Activated naive CD4-positive, alpha-beta T cell treated with anti-CD3 and anti-CD28 coated beads, Interleukin-2, amount 50 U/mL, for 72 hours (primary cell): ENCODE results near the gene COL25A1. TPM values are rescaled to one million over a fixed set of nuclear protein-coding genes. Genes with fewer than 3 reads are reported as not detected.
"Not testable (repeated sequence)": the region's sequence is repeated elsewhere in the genome, so short reads cannot be mapped to it uniquely, and the experiment has no call there.

Source experiments
- ATAC-seq, 2 donors: fragments of 150-1000 bp; cut with Tn5 transposase; 2 replicates each; pipeline ENCODE4 v1.10.0; 2021; ENCODE audit warnings: mild to moderate bottlenecking in 2 of 2, moderate library complexity in 2 of 2
- DNase-seq, 2 donors: peaks; one replicate each; pipeline ENCODE4 v3.0.0; 2021 to 2022; ENCODE audit warnings: low spot score in 2 of 2
- H3K27ac Mint-ChIP-seq, 2 donors: one replicate each; pipeline ENCODE4 v1.8.0; 2022; ENCODE audit warnings: mild to moderate bottlenecking in 2 of 2, mixed read lengths in 2 of 2
- H3K36me3 Mint-ChIP-seq, 2 donors: one replicate each; pipeline ENCODE4 v1.8.0; 2022; ENCODE audit warnings: mixed read lengths in 2 of 2
- H3K9me3 Mint-ChIP-seq, 2 donors: one replicate each; pipeline ENCODE4 v1.8.0; 2022; ENCODE audit warnings: mixed read lengths in 2 of 2
- total RNA-seq, 2 donors: library from RNA; stranded (reverse); gene quantifications; one replicate each; pipeline ENCODE4 v1.2.3, GENCODE V29; 2022

The COL25A1 gene
- total RNA-seq, 2 donors from 2014 or later, result not detected

GRCh38 chr4:109009909-109010308 is 292.5 kb downstream of the COL25A1 start:
- Mint-ChIP-seq H3K9me3 (no peaks in the 10 kb centered on the region), H3K36me3 (no peaks in the 10 kb centered on the region), H3K27ac (no peak overlapping the region)
- ATAC-seq (no peak), DNase-seq (no peak)

GRCh38 chr4:109007976-109008375 is 294.5 kb downstream of the COL25A1 start:
- H3K36me3 Mint-ChIP-seq, result no peaks in the 10 kb centered on the region
- DNase-seq (no peak), ATAC-seq (no peak)
- H3K9me3 Mint-ChIP-seq, result no peaks in the 10 kb centered on the region
- H3K27ac Mint-ChIP-seq, result no peak overlapping the region

GRCh38 chr4:109005523-109005922 is 296.9 kb downstream of the COL25A1 start:
- no peaks in the 10 kb centered on the region for H3K9me3 Mint-ChIP-seq
- H3K36me3 Mint-ChIP-seq, result no peaks in the 10 kb centered on the region
- ATAC-seq (peak in 1 of 2 donors; percentile 68), DNase-seq (peak in 1 of 2 donors; percentile 8)
- no peak overlapping the region for H3K27ac Mint-ChIP-seq

- H3K27ac Mint-ChIP-seq, result no peak overlapping the region
- DNase-seq (no peak), ATAC-seq (no peak)
- no peaks in the 10 kb centered on the region for H3K9me3 Mint-ChIP-seq
- H3K36me3 Mint-ChIP-seq, result no peaks in the 10 kb centered on the region
These were observed 298.0 kb downstream of the COL25A1 start for GRCh38 chr4:109004418-109004817.

GRCh38 chr4:109003964-109004363 is 298.5 kb downstream of the COL25A1 start:
- Mint-ChIP-seq H3K27ac (no peak overlapping the region), H3K36me3 (no peaks in the 10 kb centered on the region), H3K9me3 (no peaks in the 10 kb centered on the region)
- ATAC-seq (no peak), DNase-seq (no peak)

GRCh38 chr4:108991551-108992328 is 310.7 kb downstream of the COL25A1 start:
- Mint-ChIP-seq H3K9me3 (peaks cover 0 to 10% of the 10 kb centered on the region in 2 donors), H3K27ac (no peak overlapping the region), H3K36me3 (peaks cover 0 to 11% of the 10 kb centered on the region in 2 donors)
- ATAC-seq, result no peak
- DNase-seq, result no peak

- ATAC-seq (peak; percentile 47 to 86), DNase-seq (no peak)
- Mint-ChIP-seq H3K27ac (no peak overlapping the region), H3K36me3 (no peaks in the 10 kb centered on the region), H3K9me3 (no peaks in the 10 kb centered on the region)
These were observed 313.8 kb downstream of the COL25A1 start for GRCh38 chr4:108988464-108989195.

GRCh38 chr4:108984495-108984894 is 318.0 kb downstream of the COL25A1 start:
- not testable (repeated sequence) for H3K27ac Mint-ChIP-seq, DNase-seq, H3K36me3 Mint-ChIP-seq, H3K9me3 Mint-ChIP-seq, ATAC-seq

GRCh38 chr4:108982402-108983185 is 319.9 kb downstream of the COL25A1 start:
- Mint-ChIP-seq H3K36me3 (peaks cover 0 to 6% of the 10 kb centered on the region in 2 donors), H3K27ac (no peak overlapping the region), H3K9me3 (no peaks in the 10 kb centered on the region)
- ATAC-seq (no peak), DNase-seq (no peak)

- no peaks in the 10 kb centered on the region for H3K9me3 Mint-ChIP-seq
- H3K36me3 Mint-ChIP-seq, result peaks cover 0 to 6% of the 10 kb centered on the region in 2 donors
- peak; percentile 47 to 48 for ATAC-seq
- no peak for DNase-seq
- H3K27ac Mint-ChIP-seq, result no peak overlapping the region
These were observed 321.8 kb downstream of the COL25A1 start for GRCh38 chr4:108980455-108981239.

GRCh38 chr4:108979759-108980158 is 322.7 kb downstream of the COL25A1 start:
- DNase-seq (no peak), ATAC-seq (no peak)
- H3K9me3 Mint-ChIP-seq, result no peaks in the 10 kb centered on the region
- H3K36me3 Mint-ChIP-seq, result peaks cover 0 to 6% of the 10 kb centered on the region in 2 donors
- peak overlapping the region in 1 of 2 donors; percentile 24 for H3K27ac Mint-ChIP-seq

GRCh38 chr4:108978066-108978465 is 324.4 kb downstream of the COL25A1 start:
- DNase-seq (no peak), ATAC-seq (no peak)
- H3K27ac Mint-ChIP-seq, result no peak overlapping the region
- H3K9me3 Mint-ChIP-seq, result no peaks in the 10 kb centered on the region
- peaks cover 0 to 6% of the 10 kb centered on the region in 2 donors for H3K36me3 Mint-ChIP-seq

GRCh38 chr4:108972613-108973283 is 329.7 kb downstream of the COL25A1 start:
- peak in 1 of 2 donors; percentile 13 for DNase-seq
- Mint-ChIP-seq H3K9me3 (peaks cover 15 to 22% of the 10 kb centered on the region in 2 donors), H3K27ac (peak overlapping the region; percentile 53 to 63), H3K36me3 (peaks cover 4 to 18% of the 10 kb centered on the region in 2 donors)
- ATAC-seq, result peak; percentile 90 to 95

- DNase-seq (no peak), ATAC-seq (no peak)
- H3K9me3 Mint-ChIP-seq, result peaks cover 15 to 22% of the 10 kb centered on the region in 2 donors
- H3K36me3 Mint-ChIP-seq, result peaks cover 4 to 18% of the 10 kb centered on the region in 2 donors
- no peak overlapping the region for H3K27ac Mint-ChIP-seq
These were observed 331.0 kb downstream of the COL25A1 start for GRCh38 chr4:108971473-108971872.

- Mint-ChIP-seq H3K36me3 (peaks cover 4 to 10% of the 10 kb centered on the region in 2 donors), H3K27ac (no peak overlapping the region), H3K9me3 (peaks cover 11 to 12% of the 10 kb centered on the region in 2 donors)
- ATAC-seq, result no peak
- DNase-seq, result no peak
These were observed 336.9 kb downstream of the COL25A1 start for GRCh38 chr4:108965472-108966076.
